ENCODE results near the gene ITGA6.
A peak's percentile ranks its signal among the peaks of the same experiment; 100 is the strongest.

The ITGA6 gene

GRCh38 chr2:172439911-172440310 is 12.5 kb downstream of the ITGA6 start:
- no peak for DNase-seq (ENCODE audit: low read depth in 2 of 3, low spot score in 1 of 3)

- no peak for DNase-seq (ENCODE audit: low read depth in 2 of 3, low spot score in 1 of 3)
These were observed 13.4 kb downstream of the ITGA6 start for GRCh38 chr2:172440795-172441194.

- DNase-seq (ENCODE audit: low read depth in 2 of 3, low spot score in 1 of 3) = peak in 2 of 3 donors; percentile 57 to 61
These were observed 14.9 kb downstream of the ITGA6 start for GRCh38 chr2:172442072-172442895.

GRCh38 chr2:172445851-172446250 is 18.5 kb downstream of the ITGA6 start:
- no peak for DNase-seq (ENCODE audit: low read depth in 2 of 3, low spot score in 1 of 3)

- DNase-seq (ENCODE audit: low read depth in 2 of 3, low spot score in 1 of 3) = no peak
These were observed 19.2 kb downstream of the ITGA6 start for GRCh38 chr2:172446474-172447063.

- no peak for DNase-seq (ENCODE audit: low read depth in 2 of 3, low spot score in 1 of 3)
These were observed 20.6 kb downstream of the ITGA6 start for GRCh38 chr2:172447811-172448493.

GRCh38 chr2:172448544-172449267 is 21.3 kb downstream of the ITGA6 start:
- DNase-seq (ENCODE audit: low read depth in 2 of 3, low spot score in 1 of 3) = no peak

- DNase-seq (ENCODE audit: low read depth in 2 of 3, low spot score in 1 of 3) = no peak
These were observed 22.6 kb downstream of the ITGA6 start for GRCh38 chr2:172449911-172450550.

GRCh38 chr2:172451923-172452322 is 24.5 kb downstream of the ITGA6 start:
- DNase-seq (ENCODE audit: low read depth in 2 of 3, low spot score in 1 of 3) = no peak

GRCh38 chr2:172452845-172453244 is 25.5 kb downstream of the ITGA6 start:
- DNase-seq (ENCODE audit: low read depth in 2 of 3, low spot score in 1 of 3) = no peak

GRCh38 chr2:172454404-172455120 is 27.2 kb downstream of the ITGA6 start:
- DNase-seq (ENCODE audit: low read depth in 2 of 3, low spot score in 1 of 3) = no peak

- no peak for DNase-seq (ENCODE audit: low read depth in 2 of 3, low spot score in 1 of 3)
These were observed 27.7 kb downstream of the ITGA6 start for GRCh38 chr2:172455121-172455515.

- no peak for DNase-seq (ENCODE audit: low read depth in 2 of 3, low spot score in 1 of 3)
These were observed 28.6 kb downstream of the ITGA6 start for GRCh38 chr2:172456002-172456401.

- DNase-seq (ENCODE audit: low read depth in 2 of 3, low spot score in 1 of 3) = no peak
These were observed 30.1 kb downstream of the ITGA6 start for GRCh38 chr2:172457536-172457935.

- DNase-seq (ENCODE audit: low read depth in 2 of 3, low spot score in 1 of 3) = no peak
These were observed 31.3 kb downstream of the ITGA6 start for GRCh38 chr2:172458561-172459124.

- DNase-seq (ENCODE audit: low read depth in 2 of 3, low spot score in 1 of 3) = no peak
These were observed 33.4 kb downstream of the ITGA6 start for GRCh38 chr2:172460780-172461201.

GRCh38 chr2:172461591-172462372 is 34.4 kb downstream of the ITGA6 start:
- DNase-seq (ENCODE audit: low read depth in 2 of 3, low spot score in 1 of 3) = peak; percentile 44 to 72 (median 68)

- no peak for DNase-seq (ENCODE audit: low read depth in 2 of 3, low spot score in 1 of 3)
These were observed 35.0 kb downstream of the ITGA6 start for GRCh38 chr2:172462373-172462848.

GRCh38 chr2:172462849-172463381 is 35.5 kb downstream of the ITGA6 start:
- no peak for DNase-seq (ENCODE audit: low read depth in 2 of 3, low spot score in 1 of 3)
